WI38 (cell line): ENCODE measurements around the gene KIF3A.
"Not testable (repeated sequence)": the region's sequence is repeated elsewhere in the genome, so short reads cannot be mapped to it uniquely, and the experiment has no call there.

Experiments used
- H3K4me3 ChIP-seq: 2 replicates; pipeline ENCODE4 v1.5.1; 2011; ENCODE audit warnings: low read depth, mild to moderate bottlenecking, control low read depth, low read length
- CTCF ChIP-seq: IDR thresholded peaks from 2 replicates; pipeline ENCODE4 v1.5.1; 2012; ENCODE audit warnings: low read depth, mild to moderate bottlenecking, control low read depth, low read length

The KIF3A gene

GRCh38 chr5:132708645-132709044, 28.7 kb downstream of the KIF3A start:
- TF ChIP-seq CTCF, result no peak
- no peak overlapping the region for H3K4me3 ChIP-seq

GRCh38 chr5:132704875-132705274, 32.5 kb downstream of the KIF3A start:
- TF ChIP-seq CTCF, result no peak
- H3K4me3 ChIP-seq, result no peak overlapping the region

GRCh38 chr5:132695956-132696355, 41.4 kb downstream of the KIF3A start:
- no peak overlapping the region for H3K4me3 ChIP-seq
- TF ChIP-seq CTCF, result no peak

GRCh38 chr5:132692632-132692967, 44.7 kb downstream of the KIF3A start:
- no peak for TF ChIP-seq CTCF
- no peak overlapping the region for H3K4me3 ChIP-seq

- H3K4me3 ChIP-seq, result not testable (repeated sequence)
These were observed 45.4 kb downstream of the KIF3A start for GRCh38 chr5:132691755-132692631.

- H3K4me3 ChIP-seq, result no peak overlapping the region
These were observed 47.2 kb downstream of the KIF3A start for GRCh38 chr5:132690156-132690555.

GRCh38 chr5:132689513-132689912, 47.8 kb downstream of the KIF3A start:
- no peak for TF ChIP-seq CTCF
- no peak overlapping the region for H3K4me3 ChIP-seq

More at GRCh38 chr5:132690156-132690555, 47.2 kb downstream of the KIF3A start:
- no peak for TF ChIP-seq CTCF
